Brain microvascular endothelial cell (primary cell): ENCODE data around the gene HSPA12B.

Experiments used
- DNase-seq: peaks from one replicate; pipeline ENCODE4 v3.0.0-alpha.2; 2020
- H3K27ac ChIP-seq: fragments of 250-450 bp; sonication (Bioruptor Pico); 2 replicates; pipeline ENCODE4 v1.5.1; 2020; ENCODE audit warnings: mild to moderate bottlenecking, moderate library complexity
- H3K27me3 ChIP-seq: fragments of 250-450 bp; sonication (Bioruptor Pico); replicated peaks from 2 replicates; pipeline ENCODE4 v1.5.1; 2020; ENCODE audit warnings: mild to moderate bottlenecking
- H3K36me3 ChIP-seq: fragments of 250-450 bp; sonication (Bioruptor Pico); replicated peaks from 2 replicates; pipeline ENCODE4 v1.5.1; 2020; ENCODE audit warnings: mild to moderate bottlenecking
- H3K4me3 ChIP-seq: 2 replicates; pipeline ENCODE4 v1.5.1; 2011; ENCODE audit warnings: low read depth, mild to moderate bottlenecking, control low read depth, low read length, moderate library complexity
- in situ Hi-C: cut with HindIII; loops from 2 replicates; pipeline ENCODE4 v1.10.0; 2017; ENCODE audit warnings: low sequenced_read_pairs, low pct_ligation_motif_present
- TF ChIP-seq, protein P1 (sequence below): IDR thresholded peaks from 2 replicates; pipeline ENCODE4 v1.5.1; 2011; ENCODE audit warnings: low read depth, mild to moderate bottlenecking, moderate library complexity, low read length, control low read depth, inconsistent platforms; ENCODE audit errors: missing control alignments

Gene HSPA12B

DNA sequence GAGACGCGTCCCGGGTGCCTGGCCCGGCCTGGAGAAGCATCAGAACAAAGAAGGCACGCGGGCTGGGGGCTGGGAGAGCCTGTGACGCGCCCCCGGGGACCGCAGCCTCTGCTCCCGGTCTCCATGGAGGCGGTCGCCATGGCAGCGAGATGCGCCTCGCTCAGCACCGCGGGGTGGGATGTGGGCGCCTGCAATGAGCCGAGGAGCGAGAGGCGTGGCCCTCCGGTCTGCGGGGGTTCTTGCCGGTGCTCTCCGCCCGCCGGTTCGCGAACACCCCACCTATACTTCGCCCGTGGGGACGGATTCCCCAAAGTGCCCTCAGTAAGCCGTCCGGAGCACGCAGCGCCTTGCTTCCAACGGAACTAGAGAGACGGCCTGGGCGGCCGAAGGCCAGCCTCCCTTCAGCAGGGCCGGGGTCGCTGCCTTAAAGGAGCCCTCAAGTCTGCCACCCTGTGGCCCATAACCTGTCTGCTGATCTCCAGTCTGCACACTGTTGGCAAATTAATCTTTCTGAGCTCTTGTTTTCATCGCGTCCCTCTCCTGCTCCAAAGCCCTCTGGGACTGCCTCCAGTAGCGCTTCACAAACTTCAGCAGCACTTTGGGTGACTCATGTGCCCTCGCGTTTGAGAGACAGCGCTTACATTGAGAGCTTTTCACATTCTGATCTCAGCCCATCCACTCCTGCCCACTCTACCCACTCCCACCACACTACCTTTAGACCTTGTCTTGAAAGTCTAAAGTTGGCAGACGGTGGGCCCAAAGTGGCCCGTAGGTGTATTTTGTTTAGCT, 36.1 kb downstream of the HSPA12B start:
- peak overlapping the region; percentile 67 for H3K27ac ChIP-seq
- in situ Hi-C loops: no loop called here
- H3K36me3 ChIP-seq: no peaks in the 10 kb centered on the region
- H3K4me3 ChIP-seq: peak overlapping the region; percentile 77
- H3K27me3 ChIP-seq: no peaks in the 10 kb centered on the region
- TF ChIP-seq, protein P1, sequence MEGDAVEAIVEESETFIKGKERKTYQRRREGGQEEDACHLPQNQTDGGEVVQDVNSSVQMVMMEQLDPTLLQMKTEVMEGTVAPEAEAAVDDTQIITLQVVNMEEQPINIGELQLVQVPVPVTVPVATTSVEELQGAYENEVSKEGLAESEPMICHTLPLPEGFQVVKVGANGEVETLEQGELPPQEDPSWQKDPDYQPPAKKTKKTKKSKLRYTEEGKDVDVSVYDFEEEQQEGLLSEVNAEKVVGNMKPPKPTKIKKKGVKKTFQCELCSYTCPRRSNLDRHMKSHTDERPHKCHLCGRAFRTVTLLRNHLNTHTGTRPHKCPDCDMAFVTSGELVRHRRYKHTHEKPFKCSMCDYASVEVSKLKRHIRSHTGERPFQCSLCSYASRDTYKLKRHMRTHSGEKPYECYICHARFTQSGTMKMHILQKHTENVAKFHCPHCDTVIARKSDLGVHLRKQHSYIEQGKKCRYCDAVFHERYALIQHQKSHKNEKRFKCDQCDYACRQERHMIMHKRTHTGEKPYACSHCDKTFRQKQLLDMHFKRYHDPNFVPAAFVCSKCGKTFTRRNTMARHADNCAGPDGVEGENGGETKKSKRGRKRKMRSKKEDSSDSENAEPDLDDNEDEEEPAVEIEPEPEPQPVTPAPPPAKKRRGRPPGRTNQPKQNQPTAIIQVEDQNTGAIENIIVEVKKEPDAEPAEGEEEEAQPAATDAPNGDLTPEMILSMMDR: peak; percentile 57
- DNase-seq: peak; percentile 74

DNA sequence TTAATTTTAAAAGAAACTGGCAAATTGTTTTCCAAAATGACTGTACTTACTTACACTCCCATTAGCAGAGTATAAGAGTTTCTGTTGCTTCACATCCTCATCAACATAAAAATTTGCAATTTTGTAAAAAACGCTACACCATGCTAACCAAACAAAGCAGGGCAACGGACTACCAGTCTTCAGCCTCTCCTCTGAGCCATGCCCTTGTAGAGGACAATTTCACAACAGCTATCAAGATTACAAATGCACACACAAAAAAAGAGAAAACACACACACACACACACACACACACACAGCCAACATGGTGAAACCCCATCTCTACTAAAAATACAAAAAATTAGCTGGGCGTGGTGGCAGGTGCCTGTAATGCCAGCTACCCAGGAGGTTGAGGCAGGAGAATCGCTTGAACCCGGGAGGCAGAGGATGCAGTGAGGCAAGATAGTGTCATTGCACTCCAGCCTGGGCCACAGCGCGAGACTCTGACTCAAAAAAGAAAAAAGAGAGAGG, 39.1 kb downstream of the HSPA12B start:
- TF ChIP-seq, protein P1: no peak
- Histone ChIP-seq H3K4me3 (no peak overlapping the region), H3K36me3 (no peaks in the 10 kb centered on the region), H3K27me3 (no peaks in the 10 kb centered on the region), H3K27ac (no peak overlapping the region)
- in situ Hi-C loops: no loop called here
- DNase-seq: no peak

DNA sequence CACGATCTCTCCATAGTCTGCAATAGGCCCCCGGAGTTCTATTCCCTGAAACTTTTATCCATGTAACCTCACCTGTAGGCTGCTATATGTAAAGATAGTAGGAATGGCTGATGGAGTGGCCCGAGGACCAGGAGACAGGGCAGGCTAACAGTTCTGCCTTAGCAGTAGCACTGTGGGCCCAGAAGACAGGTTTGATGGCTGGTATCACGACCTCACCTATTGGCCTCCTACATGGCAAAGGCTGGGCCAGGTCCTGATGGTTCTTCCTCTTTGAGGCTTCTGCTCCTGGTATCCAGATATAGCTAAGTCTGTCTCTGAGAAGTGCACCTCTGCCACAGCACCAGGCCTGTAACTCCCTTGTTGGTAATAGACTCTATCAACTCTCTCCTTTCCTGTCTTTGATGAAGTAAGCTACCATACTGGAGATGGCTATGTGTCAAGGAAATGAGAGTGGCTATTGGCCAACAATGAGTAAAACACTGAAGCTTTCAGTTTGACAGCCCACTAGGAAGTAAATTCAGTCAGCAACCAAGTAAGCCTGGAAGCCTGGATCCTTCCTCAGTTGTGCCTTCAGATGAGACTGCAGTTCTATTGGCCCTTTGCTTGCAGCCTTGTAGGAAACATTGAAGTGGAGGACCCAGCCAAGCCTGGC, 43.1 kb downstream of the HSPA12B start:
- Histone ChIP-seq H3K36me3 (no peaks in the 10 kb centered on the region), H3K4me3 (no peak overlapping the region), H3K27me3 (peaks cover 8% of the 10 kb centered on the region), H3K27ac (no peak overlapping the region)
- in situ Hi-C loops: no loop called here
- TF ChIP-seq, protein P1: no peak
- no peak for DNase-seq

DNA sequence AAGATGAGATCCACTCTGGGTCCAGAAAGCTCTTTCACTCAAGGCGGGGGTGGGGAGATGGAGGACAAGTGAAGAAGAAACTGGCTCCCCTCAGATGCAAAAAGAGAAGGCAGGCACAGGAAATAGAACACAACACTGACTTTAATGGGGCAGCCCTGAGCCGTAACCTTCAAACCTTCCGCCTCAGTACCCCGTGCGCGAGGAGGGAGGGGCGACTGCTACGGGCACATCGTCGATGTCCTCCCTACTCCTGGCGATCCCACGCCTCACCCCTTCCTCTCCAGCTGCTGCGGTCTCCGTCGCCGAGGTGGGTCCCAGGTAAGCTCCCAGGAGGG, 44.9 kb downstream of the HSPA12B start:
- H3K27ac ChIP-seq: no peak overlapping the region
- in situ Hi-C loops: no loop called here
- peak overlapping the region; percentile 58 for H3K4me3 ChIP-seq
- DNase-seq: no peak
- no peaks in the 10 kb centered on the region for H3K36me3 ChIP-seq
- peaks cover 8% of the 10 kb centered on the region for H3K27me3 ChIP-seq
- TF ChIP-seq, protein P1: no peak

DNA sequence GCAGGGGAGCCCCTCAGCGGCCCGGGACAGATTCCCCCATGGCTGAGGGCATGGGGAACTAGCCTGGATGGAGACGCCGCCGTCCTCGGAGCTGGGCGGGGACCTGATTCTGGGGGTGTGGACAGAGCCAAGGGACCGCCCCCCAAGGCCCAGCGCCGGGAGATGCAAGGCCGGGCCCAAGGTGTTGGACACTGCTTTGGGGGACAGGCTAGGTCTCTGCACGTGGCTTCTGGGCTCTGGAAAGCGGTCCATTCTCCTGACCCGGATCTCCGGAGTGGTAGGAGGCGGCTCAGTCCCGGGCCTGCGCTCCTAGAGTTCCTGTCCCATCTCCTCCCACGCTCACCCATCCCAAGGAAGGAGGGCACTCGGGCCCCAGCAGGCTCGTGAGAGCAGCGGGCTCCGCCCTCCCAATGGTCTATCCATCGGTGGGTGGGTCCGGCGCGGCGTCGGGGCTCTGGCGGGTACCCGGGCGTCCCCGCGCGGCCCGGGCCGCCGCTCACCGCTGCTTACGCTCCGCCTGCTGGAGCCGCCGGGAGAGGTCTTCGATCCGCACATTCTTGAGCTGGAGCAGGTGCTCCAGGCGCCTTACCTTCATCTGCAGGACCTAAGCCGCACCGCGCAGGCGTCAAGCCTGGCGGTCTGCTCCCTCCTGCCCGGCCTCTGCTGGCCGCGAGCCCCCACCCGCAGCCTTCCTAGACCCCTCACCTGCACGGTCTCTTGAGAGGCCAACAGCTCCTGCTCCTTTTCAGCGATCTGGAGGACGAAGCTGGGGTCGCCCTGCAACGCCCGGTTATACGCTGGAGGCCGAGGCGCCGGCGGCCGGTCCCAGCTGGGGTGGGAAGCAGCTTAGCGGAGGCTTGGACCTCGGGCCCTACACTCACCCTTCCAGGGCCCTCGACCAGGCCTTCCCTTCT, 45.5 kb downstream of the HSPA12B start:
- H3K27me3 ChIP-seq: peaks cover 8% of the 10 kb centered on the region
- no peaks in the 10 kb centered on the region for H3K36me3 ChIP-seq
- TF ChIP-seq, protein P1: no peak
- H3K27ac ChIP-seq: no peak overlapping the region
- H3K4me3 ChIP-seq: peak overlapping the region; percentile 58
- in situ Hi-C loops: no loop called here
- DNase-seq: peak; percentile 11
